GM19240 (cell line): ENCODE results near the gene ATP9A.

ENCODE experiments used
- DNase-seq: peaks from one replicate; pipeline ENCODE4 v3.0.0; 2011; ENCODE audit warnings: low spot score; ENCODE audit not compliant: insufficient read length

The ATP9A gene

DNA sequence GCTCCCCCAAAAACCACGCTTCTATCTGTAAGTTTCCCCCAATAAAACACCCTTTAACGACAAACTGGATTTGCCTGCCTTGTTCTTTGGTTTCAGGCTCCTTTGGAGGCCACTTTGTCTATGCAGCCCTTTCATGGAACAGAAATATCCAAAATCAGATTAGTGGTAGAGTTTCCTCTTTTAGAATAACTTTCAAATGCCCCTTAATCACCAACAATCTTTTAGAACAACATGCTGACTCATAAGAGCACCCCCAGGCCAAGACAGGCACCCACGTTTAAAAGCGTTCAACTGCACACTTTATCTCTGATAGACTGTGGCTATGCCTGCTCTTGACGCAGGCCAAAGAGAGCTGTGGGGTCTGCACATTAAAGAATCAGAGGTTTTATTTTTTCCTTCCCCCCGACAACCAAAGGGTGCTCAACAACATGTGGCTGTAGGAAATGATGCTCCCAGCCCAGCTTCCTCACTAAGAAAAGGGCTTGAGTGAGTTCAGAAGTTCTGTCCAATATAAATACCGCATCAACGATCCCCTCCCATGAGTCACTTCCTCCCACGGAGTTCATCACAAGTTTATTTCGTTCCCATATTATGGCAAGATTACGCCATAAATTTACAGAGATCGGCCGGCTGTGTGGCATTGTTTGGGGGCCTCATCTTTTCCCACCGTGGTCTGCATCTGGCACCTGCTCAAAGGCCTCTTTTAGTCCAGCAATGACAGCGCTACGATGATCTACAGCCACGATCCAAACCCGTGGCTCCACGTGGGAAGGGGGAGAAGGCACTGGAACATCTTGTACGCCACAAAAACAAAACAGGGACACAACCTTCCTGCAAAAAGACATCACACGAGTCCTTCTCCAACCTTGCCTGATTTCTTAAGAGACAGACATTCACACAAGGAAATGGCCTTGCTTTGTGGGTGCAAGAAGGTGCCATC lies 136.9 kb downstream of the ATP9A start:
- no peak for DNase-seq

DNA sequence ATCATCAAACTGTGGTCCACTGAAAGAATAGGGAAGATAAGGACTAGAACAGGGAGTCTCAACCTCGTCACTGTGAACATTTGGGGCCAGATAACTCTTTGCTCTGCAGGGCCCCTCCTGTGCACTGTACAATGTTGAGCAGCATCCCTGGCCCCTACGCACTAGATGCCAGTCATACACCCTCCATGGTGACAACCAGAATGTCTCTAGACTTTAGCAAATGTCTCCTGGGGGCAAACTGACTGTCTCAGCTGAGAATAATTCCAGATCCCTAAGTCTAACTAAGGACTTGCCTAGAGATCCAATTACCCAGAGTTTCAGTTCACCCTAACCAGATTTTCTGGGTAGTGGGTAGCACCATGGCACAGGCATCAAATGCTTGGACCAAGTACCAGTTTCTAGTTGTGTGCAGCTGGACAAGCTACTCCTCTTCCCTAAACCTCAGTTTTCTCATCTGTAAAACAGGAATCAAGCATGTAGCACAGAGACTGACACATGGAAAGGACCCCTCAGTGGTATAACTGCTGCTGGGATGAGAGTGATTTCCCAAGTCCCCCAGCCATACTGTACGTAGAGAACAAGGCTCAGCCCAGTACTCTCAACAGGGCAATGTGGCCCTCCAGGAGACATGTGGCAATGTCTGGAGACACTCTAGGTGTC lies 138.7 kb downstream of the ATP9A start:
- DNase-seq: no peak

GRCh38 chr20:51628533-51629398 lies 139.4 kb downstream of the ATP9A start:
- DNase-seq: no peak

DNA sequence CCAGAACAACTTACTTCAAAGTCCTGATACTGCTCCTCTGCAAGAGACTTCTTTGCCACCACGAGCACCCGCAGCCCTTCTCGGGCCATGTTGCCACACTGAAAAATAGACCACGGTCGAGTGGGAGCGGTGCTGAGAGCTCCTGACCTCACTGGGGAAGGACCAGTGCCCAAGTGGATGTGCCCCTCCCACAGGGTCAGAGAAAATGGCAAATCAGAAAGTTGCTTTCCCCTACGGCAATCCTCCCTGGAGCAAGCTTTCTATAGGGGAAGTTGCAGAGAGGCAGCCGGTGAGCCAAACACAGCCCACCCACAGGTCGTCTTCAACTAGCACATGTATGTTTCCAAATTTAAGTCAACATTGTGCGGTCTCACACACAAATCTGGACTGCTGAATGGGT lies 140.6 kb downstream of the ATP9A start:
- DNase-seq: no peak

DNA sequence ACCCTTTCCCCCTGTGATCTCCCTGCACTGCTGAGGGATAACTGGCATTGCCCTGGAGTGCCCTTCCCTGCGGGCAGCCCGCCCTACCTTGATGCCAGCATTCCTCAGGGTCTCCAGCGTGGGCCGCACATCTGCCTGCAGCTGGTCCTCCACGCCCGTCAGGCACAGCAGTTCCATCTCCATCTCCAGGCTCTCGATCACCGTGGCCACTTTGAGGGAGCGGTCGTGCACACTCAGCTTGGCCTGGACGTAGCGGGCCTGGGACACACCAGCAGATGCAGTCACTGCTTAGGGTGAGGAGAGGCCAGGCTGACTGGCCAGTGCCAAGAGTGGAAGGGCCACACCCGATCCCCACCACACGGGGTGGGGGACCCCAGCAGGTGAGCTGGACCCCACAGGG lies 143.1 kb downstream of the ATP9A start:
- no peak for DNase-seq

- DNase-seq: peak; percentile 51
Observed at GRCh38 chr20:51624157-51624731, 143.9 kb downstream of the ATP9A start.

GRCh38 chr20:51623255-51623654 lies 144.9 kb downstream of the ATP9A start:
- DNase-seq: no peak

DNA sequence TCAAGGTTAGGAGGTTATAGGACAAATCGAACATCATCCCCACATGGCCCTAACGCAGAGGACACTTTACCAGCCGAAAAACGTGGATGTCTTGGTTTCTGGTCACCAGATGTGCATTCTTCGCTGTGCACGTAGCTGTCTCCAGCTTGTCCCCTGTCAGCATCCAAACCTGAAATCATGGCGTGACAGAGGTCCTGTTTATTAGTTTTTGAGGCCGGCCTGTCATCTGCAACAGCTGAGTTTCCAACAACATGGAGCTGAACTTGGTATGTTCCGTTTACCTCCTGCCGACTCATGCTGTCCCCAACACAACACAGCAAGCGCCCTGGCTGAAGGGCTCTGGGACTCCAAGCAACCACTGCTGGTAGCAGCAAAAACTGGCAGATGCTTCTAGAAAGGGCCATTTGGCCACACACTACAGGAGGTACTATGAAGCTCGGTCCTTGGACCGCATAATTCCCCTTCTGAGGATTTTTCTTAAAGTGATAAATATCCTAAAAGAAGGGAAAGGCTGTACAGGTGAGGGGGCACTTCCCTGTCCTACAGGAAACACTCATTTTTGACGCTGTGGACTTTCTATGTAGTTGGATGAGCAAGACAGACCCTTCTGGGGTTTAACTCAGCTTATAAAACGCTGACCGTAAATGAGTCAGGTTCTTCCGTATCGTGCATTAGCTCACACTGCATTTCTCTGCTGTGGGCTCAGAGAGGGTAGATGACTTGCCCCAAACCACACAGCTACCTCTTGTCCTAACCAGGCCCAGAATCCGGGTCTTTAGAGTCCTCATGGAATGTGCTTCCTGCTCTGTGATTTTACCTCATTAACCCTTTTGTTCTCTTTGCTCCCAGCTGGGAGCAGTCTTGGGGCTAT lies 146.0 kb downstream of the ATP9A start:
- DNase-seq: no peak

GRCh38 chr20:51620432-51620831 lies 147.8 kb downstream of the ATP9A start:
- DNase-seq: no peak

DNA sequence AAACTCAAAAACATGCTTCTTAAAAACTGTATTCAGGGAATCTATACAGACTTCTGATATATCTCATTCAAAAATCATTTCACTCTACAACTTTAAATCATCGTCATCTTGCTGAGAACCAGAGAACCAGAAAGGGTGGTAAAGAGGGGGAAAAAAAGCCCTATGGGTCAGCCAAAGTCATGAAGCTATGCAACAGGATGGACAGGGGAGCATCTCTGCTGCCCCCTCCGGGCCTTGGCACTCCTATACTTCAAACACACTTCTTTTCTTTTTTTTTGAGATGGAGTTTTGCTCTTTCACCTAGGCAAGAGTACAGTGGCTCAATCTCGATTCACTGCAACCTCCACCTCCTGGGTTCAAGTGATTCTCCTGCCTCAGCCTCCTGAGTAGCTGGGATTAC lies 152.1 kb downstream of the ATP9A start:
- DNase-seq: no peak

- no peak for DNase-seq
Observed at GRCh38 chr20:51614687-51615086, 153.5 kb downstream of the ATP9A start.

DNA sequence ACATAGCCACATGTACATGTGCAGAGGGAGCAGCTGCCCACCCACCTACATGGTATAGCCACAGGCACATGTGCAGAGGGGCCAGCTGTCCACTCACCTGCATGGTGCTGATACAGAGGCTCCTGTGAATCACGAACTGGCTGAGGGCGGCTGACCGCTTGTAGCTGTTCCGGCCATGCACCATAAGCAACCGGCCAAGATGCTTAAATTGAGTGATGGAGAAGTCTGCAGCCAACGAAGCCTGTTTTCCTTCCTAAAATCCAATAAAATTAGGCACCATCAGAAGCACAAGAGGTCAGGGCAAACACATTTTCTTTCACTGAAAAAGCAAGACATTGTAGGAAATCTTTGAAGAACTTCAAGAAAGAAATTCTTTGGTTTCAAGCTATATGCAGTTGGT lies 154.6 kb downstream of the ATP9A start:
- DNase-seq: no peak

DNA sequence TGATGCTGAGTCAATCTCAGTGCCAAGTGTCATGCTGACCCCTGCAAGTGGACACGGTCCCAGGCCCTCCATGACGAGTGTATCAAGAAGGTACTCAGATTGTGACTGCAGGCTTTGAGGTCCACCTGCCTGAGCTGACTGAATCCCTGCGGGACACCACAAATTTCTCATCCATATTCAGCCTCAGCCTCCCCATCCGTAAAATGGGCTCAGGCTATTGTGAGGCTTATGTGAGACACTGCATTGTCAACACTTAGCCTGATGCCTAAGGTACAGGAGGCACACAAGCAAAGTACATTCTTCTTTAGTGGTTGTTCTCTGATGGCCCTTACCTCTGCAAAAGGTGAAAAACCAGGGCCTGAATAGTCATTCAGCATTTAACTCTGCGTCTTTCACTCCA lies 155.3 kb downstream of the ATP9A start:
- no peak for DNase-seq

DNA sequence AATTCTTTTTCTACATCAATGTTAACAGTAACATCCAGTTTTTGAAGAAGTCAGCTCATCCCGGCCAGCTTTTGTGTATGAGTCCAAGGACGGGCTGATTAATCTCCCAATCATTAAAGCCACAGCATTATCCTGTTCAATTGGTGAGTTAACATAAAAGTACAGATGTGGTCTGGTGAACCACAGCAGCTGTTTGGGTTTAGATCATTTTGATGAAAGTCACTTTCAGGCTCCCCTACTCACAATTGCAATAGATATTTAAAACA lies 156.6 kb downstream of the ATP9A start:
- DNase-seq: no peak

DNA sequence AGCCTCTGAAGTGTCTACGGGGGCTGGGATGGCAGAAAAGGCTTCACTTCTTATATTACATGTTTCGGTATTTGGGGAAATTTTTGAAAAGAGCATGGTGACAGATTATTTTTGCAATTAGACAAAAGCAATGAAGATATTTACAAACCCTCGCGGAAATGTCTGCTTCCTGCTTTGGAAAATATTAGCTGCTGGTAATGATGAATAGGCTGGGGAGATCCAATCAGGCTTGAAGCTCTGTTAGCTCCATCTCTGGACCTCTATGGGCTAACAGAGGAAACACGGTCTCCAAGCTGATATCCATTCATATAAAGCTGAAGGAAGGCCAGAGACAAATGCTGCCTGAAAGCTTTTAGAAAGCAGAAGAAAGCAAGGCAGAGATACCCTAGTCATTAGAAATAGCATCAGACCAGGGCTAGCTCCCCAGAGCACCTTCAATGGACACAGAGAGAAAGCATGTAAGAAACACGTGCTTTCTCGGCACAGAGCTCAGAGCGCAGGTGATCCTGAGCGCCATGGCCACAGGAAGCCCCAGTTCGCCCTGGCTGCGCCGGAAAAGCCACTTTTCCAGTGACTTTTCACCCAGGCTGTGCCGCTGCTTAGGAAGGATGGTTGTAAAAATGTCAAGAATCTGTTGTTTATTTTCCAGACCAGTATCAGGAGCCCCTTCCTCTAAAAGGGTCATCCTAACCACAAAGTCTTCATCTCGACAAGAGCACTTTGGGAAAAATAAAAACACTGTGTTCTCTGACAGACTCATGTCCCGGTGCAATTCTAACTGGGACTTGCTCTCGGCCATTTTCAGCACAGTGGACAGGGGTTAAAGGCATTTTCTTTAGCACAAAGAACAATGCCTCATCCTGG lies 157.2 kb downstream of the ATP9A start:
- no peak for DNase-seq

GRCh38 chr20:51610111-51610510 lies 158.1 kb downstream of the ATP9A start:
- DNase-seq: no peak

GRCh38 chr20:51609251-51609650 lies 158.9 kb downstream of the ATP9A start:
- no peak for DNase-seq

- DNase-seq: no peak
Observed at GRCh38 chr20:51608061-51608460, 160.1 kb downstream of the ATP9A start.

GRCh38 chr20:51607170-51607569 lies 161.0 kb downstream of the ATP9A start:
- DNase-seq: no peak

DNA sequence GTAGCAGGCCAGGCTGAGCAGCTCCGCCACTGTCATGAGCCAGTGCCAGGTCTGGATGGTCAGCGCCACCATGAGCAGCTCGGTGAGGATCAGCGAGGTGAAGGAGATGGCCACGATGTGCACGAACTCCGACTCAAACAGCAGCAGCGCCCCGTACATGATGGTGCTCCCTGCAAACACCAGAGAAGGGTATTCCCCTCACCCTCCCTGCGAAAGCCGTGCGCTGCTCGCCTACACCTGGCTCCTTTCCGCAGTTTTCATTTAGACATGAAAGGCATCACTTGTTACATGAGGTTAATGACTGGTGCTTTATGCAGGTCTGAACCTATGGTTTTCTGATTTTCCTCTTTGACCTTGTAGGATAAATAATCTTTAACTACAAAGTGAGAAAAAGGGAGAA lies 163.3 kb downstream of the ATP9A start:
- DNase-seq: no peak
